ENCODE results near the gene MT1F.

MT1F gene

GRCh38 chr16:56623637-56624036 is 34.1 kb upstream of the MT1F start:
- Histone ChIP-seq H3K4me2 (ENCODE audit: low read length) (no peak overlapping the region), H2BK15ac (replicated peaks; ENCODE audit: low read depth) (no peak overlapping the region), H3K79me1 (ENCODE audit: low read length) (no peaks in the 10 kb centered on the region), H3K4me1 (ENCODE audit: control insufficient read depth, low read depth, low read length) (peaks cover 5% of the 10 kb centered on the region), H3K27me3 (ENCODE audit: insufficient read depth, low read length, poor library complexity) (peaks cover 40% of the 10 kb centered on the region), H3K18ac (ENCODE audit: low read length) (no peak overlapping the region), H2AK5ac (ENCODE audit: low read length) (no peak overlapping the region), H3K36me3 (ENCODE audit: control insufficient read depth, insufficient read depth, low read length) (no peaks in the 10 kb centered on the region), H3K27ac (ENCODE audit: low read depth, low read length) (no peak overlapping the region), H4K5ac (ENCODE audit: low read length) (no peak overlapping the region), H3K9ac (ENCODE audit: low read length) (no peak overlapping the region), H4K8ac (ENCODE audit: low read depth, low read length) (no peak overlapping the region), H3K56ac (ENCODE audit: low read length) (no peak overlapping the region), H3K4ac (ENCODE audit: low read depth, low read length) (no peak overlapping the region), H2BK120ac (ENCODE audit: low read depth, low read length) (no peak overlapping the region), H2BK5ac (ENCODE audit: low read length) (no peak overlapping the region), H3K23ac (ENCODE audit: low read length) (no peak overlapping the region), H3K4me3 (ENCODE audit: low read length) (no peak overlapping the region), H3K79me2 (ENCODE audit: control insufficient read depth, insufficient read depth, low read length) (no peaks in the 10 kb centered on the region)
- WGBS (ENCODE audit: extremely low coverage, insufficient coverage, low lambda C conversion rate) = no CpG with 5 or more reads among the region's 2 CpGs
- no peak for DNase-seq

DNA sequence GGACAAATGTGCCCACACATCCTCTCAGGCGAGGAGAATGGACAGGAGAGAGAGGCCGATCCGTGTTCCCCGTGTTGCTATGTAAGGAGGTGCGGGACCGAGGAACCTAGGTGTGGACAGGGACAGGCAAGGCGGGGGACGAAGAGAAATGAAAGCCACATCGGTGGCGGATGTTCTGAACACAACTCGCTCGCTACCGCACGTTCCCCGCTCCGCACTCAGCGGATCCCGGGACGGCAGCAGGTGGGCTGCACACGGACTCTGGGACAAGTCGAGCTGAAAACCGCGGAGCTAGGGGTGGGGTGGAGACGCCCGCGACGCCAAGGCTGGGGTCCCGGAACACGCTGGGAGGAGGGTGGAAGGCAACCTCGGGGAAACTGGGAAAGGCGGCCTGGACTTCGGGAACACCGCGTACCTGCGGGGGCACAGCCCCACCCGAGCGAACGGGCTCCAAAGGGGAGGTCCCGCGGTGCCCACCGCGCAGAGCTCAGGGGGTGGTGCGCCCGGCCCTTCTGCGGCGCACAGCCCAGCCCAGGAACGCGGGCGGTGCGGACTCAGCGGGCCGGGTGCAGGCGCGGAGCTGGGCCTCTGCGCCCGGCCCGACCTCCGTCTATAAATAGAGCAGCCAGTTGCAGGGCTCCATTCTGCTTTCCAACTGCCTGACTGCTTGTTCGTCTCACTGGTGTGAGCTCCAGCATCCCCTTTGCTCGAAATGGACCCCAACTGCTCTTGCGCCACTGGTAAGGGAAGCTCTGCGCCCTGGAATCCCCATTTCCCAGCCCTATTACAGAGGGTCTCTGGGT is 32.4 kb upstream of the MT1F start, which contains the start of gene MT1E:
MT1E (plus strand) TSS at position 642 of the 803 bp plus-strand sequence; CDS start at position 713, 71 bp downstream.
- no peak within 1 kb of the TSS for H3K18ac ChIP-seq (ENCODE audit: low read length)
- H3K4me1 ChIP-seq (ENCODE audit: control insufficient read depth, low read depth, low read length) = peaks cover 5% of the 10 kb centered on the region
- peak within 1 kb of the TSS; percentile 38 for H3K9ac ChIP-seq (ENCODE audit: low read length)
- H3K36me3 ChIP-seq (ENCODE audit: control insufficient read depth, insufficient read depth, low read length) = no peaks in the 10 kb centered on the region
- H4K5ac ChIP-seq (ENCODE audit: low read length) = no peak within 1 kb of the TSS
- H2BK5ac ChIP-seq (ENCODE audit: low read length) = no peak within 1 kb of the TSS
- H2BK15ac ChIP-seq (replicated peaks; ENCODE audit: low read depth) = no peak within 1 kb of the TSS
- H2BK120ac ChIP-seq (ENCODE audit: low read depth, low read length) = no peak within 1 kb of the TSS
- H3K56ac ChIP-seq (ENCODE audit: low read length) = peak within 1 kb of the TSS; percentile 68
- DNase-seq = peak; percentile 70
- H4K8ac ChIP-seq (ENCODE audit: low read depth, low read length) = no peak within 1 kb of the TSS
- no peak within 1 kb of the TSS for H2AK5ac ChIP-seq (ENCODE audit: low read length)
- peak within 1 kb of the TSS; percentile 6 for H3K23ac ChIP-seq (ENCODE audit: low read length)
- H3K27ac ChIP-seq (ENCODE audit: low read depth, low read length) = no peak within 1 kb of the TSS
- peaks cover 45% of the 10 kb centered on the region for H3K27me3 ChIP-seq (ENCODE audit: insufficient read depth, low read length, poor library complexity)
- H3K4me2 ChIP-seq (ENCODE audit: low read length) = peak within 1 kb of the TSS; percentile 32
- no peak within 1 kb of the TSS for H3K4me3 ChIP-seq (ENCODE audit: low read length)
- H3K79me2 ChIP-seq (ENCODE audit: control insufficient read depth, insufficient read depth, low read length) = no peaks in the 10 kb centered on the region
- no peak within 1 kb of the TSS for H3K4ac ChIP-seq (ENCODE audit: low read depth, low read length)
- WGBS (ENCODE audit: extremely low coverage, insufficient coverage, low lambda C conversion rate) = no CpG with 5 or more reads among the region's 62 CpGs
- no peaks in the 10 kb centered on the region for H3K79me1 ChIP-seq (ENCODE audit: low read length)

GRCh38 chr16:56625943-56626654 is 31.7 kb upstream of the MT1F start:
- Histone ChIP-seq H3K4me2 (ENCODE audit: low read length) (peak overlapping the region; percentile 32), H3K4me1 (ENCODE audit: control insufficient read depth, low read depth, low read length) (peaks cover 4% of the 10 kb centered on the region), H3K79me1 (ENCODE audit: low read length) (no peaks in the 10 kb centered on the region), H3K56ac (ENCODE audit: low read length) (no peak overlapping the region), H3K18ac (ENCODE audit: low read length) (no peak overlapping the region), H2BK120ac (ENCODE audit: low read depth, low read length) (no peak overlapping the region), H3K27ac (ENCODE audit: low read depth, low read length) (no peak overlapping the region), H3K23ac (ENCODE audit: low read length) (peak overlapping the region; percentile 6), H2AK5ac (ENCODE audit: low read length) (no peak overlapping the region), H3K4me3 (ENCODE audit: low read length) (no peak overlapping the region), H4K8ac (ENCODE audit: low read depth, low read length) (no peak overlapping the region), H3K9ac (ENCODE audit: low read length) (no peak overlapping the region), H4K5ac (ENCODE audit: low read length) (no peak overlapping the region), H3K27me3 (ENCODE audit: insufficient read depth, low read length, poor library complexity) (peaks cover 51% of the 10 kb centered on the region), H3K36me3 (ENCODE audit: control insufficient read depth, insufficient read depth, low read length) (no peaks in the 10 kb centered on the region), H3K79me2 (ENCODE audit: control insufficient read depth, insufficient read depth, low read length) (no peaks in the 10 kb centered on the region), H2BK15ac (replicated peaks; ENCODE audit: low read depth) (no peak overlapping the region), H3K4ac (ENCODE audit: low read depth, low read length) (no peak overlapping the region), H2BK5ac (ENCODE audit: low read length) (no peak overlapping the region)
- DNase-seq = no peak
- WGBS (ENCODE audit: extremely low coverage, insufficient coverage, low lambda C conversion rate) = no CpG with 5 or more reads among the region's 16 CpGs

DNA sequence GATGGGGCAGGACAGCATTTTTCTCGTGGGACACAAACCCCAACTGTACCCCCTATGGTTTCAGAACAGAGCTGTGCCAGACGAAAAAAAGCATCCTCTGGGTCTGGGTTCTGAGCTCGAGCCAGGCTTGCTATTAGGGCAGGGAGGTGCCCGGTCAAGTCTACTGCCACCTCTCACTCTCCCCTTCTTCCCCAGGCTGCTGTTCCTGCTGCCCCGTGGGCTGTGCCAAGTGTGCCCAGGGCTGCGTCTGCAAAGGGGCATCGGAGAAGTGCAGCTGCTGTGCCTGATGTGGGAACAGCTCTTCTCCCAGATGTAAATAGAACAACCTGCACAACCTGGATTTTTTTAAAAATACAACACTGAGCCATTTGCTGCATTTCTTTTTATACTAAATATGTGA is 31.1 kb upstream of the MT1F start:
- Histone ChIP-seq H3K23ac (ENCODE audit: low read length) (no peak overlapping the region), H3K4me2 (ENCODE audit: low read length) (no peak overlapping the region), H3K56ac (ENCODE audit: low read length) (no peak overlapping the region), H3K4me3 (ENCODE audit: low read length) (no peak overlapping the region), H3K27me3 (ENCODE audit: insufficient read depth, low read length, poor library complexity) (peaks cover 57% of the 10 kb centered on the region), H3K4ac (ENCODE audit: low read depth, low read length) (no peak overlapping the region), H2BK5ac (ENCODE audit: low read length) (no peak overlapping the region), H3K36me3 (ENCODE audit: control insufficient read depth, insufficient read depth, low read length) (no peaks in the 10 kb centered on the region), H2AK5ac (ENCODE audit: low read length) (no peak overlapping the region), H3K9ac (ENCODE audit: low read length) (no peak overlapping the region), H3K27ac (ENCODE audit: low read depth, low read length) (no peak overlapping the region), H3K79me1 (ENCODE audit: low read length) (no peaks in the 10 kb centered on the region), H4K5ac (ENCODE audit: low read length) (no peak overlapping the region), H2BK120ac (ENCODE audit: low read depth, low read length) (no peak overlapping the region), H3K79me2 (ENCODE audit: control insufficient read depth, insufficient read depth, low read length) (no peaks in the 10 kb centered on the region), H2BK15ac (replicated peaks; ENCODE audit: low read depth) (no peak overlapping the region), H4K8ac (ENCODE audit: low read depth, low read length) (no peak overlapping the region), H3K18ac (ENCODE audit: low read length) (no peak overlapping the region), H3K4me1 (ENCODE audit: control insufficient read depth, low read depth, low read length) (peaks cover 3% of the 10 kb centered on the region)
- no peak for DNase-seq
- no CpG with 5 or more reads among the region's 7 CpGs for WGBS (ENCODE audit: extremely low coverage, insufficient coverage, low lambda C conversion rate)

DNA sequence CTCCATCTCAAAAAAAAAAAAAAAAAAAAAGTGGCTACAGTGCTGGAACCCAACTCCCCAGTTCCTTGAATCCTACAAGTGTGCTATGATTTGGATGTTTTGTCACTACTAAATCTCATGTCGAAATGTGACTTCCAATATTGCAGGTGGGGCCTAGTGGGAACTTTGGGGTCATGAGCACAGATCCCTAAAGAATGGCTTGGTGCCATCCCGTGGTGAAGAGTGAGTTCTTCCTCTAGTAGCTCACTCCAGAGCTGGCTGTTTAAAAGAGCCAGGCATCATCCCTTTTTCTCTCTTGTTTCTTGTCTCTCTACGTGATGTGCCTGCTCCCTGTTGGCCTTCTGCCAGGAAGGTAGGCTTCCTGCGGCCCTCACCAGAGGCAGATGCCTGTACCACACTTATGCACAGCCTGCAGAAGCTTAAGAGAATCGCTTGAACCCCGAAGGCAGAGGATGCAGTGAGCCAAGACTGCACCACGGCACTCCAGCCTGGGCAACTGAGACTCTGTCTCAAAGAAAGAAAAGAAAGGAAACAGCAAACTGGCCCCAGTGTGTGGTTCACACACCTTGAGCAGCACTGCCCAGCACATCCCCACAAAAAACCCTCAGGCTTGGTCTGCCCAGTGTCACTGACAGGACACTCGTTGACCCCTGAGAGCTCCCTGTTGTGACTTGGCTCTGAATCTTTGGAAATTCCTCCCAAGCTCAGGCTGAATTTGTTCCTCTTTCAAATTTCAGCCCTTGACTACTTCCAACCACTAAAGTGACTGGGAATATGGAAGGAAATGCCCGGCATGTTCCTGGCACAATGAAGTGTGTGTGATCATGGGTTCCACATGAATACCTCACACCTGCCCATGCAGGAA is 29.0 kb upstream of the MT1F start:
- Histone ChIP-seq H3K18ac (ENCODE audit: low read length) (no peak overlapping the region), H2BK120ac (ENCODE audit: low read depth, low read length) (no peak overlapping the region), H3K79me1 (ENCODE audit: low read length) (no peaks in the 10 kb centered on the region), H2AK5ac (ENCODE audit: low read length) (no peak overlapping the region), H3K56ac (ENCODE audit: low read length) (no peak overlapping the region), H2BK15ac (replicated peaks; ENCODE audit: low read depth) (no peak overlapping the region), H3K4ac (ENCODE audit: low read depth, low read length) (no peak overlapping the region), H4K8ac (ENCODE audit: low read depth, low read length) (no peak overlapping the region), H3K9ac (ENCODE audit: low read length) (no peak overlapping the region), H3K36me3 (ENCODE audit: control insufficient read depth, insufficient read depth, low read length) (no peaks in the 10 kb centered on the region), H3K27ac (ENCODE audit: low read depth, low read length) (no peak overlapping the region), H3K27me3 (ENCODE audit: insufficient read depth, low read length, poor library complexity) (peaks cover 72% of the 10 kb centered on the region), H3K4me1 (ENCODE audit: control insufficient read depth, low read depth, low read length) (no peaks in the 10 kb centered on the region), H3K79me2 (ENCODE audit: control insufficient read depth, insufficient read depth, low read length) (no peaks in the 10 kb centered on the region), H3K4me3 (ENCODE audit: low read length) (no peak overlapping the region), H3K23ac (ENCODE audit: low read length) (no peak overlapping the region), H4K5ac (ENCODE audit: low read length) (no peak overlapping the region), H3K4me2 (ENCODE audit: low read length) (no peak overlapping the region), H2BK5ac (ENCODE audit: low read length) (no peak overlapping the region)
- DNase-seq = no peak
- WGBS (ENCODE audit: extremely low coverage, insufficient coverage, low lambda C conversion rate) = no CpG with 5 or more reads among the region's 9 CpGs

Measured in mesendoderm (in vitro differentiated cells).